Measurements from ENCODE around the gene PKN1.

Gene PKN1

DNA sequence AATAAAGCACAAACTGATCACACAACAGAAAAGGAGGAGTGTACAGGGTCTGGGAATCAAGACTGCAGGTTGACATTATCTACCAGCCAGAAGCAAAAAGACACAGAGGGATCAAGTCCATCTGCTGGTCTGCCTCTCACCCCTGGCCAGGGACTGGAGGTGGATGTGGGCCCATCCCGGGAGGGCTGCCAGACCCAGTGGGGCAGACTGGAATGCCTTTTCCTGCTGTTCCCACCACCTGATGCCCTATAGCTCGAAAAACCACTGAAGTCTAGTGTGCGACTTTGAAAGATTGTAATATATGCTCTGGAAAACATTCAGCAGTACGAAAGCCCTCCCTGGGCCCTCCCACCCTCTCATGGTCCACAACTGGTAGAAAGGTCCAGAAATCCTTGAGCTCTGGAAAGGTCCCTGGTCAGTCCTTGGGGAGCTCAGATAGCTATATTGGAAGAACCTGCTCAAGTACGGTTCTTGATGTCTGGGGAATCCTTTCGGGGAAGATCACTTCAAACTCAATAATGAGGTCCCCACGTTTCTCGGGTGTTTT, 82.5 kb downstream of the PKN1 start:
- no peak for DNase-seq (ENCODE audit: low read depth)

DNA sequence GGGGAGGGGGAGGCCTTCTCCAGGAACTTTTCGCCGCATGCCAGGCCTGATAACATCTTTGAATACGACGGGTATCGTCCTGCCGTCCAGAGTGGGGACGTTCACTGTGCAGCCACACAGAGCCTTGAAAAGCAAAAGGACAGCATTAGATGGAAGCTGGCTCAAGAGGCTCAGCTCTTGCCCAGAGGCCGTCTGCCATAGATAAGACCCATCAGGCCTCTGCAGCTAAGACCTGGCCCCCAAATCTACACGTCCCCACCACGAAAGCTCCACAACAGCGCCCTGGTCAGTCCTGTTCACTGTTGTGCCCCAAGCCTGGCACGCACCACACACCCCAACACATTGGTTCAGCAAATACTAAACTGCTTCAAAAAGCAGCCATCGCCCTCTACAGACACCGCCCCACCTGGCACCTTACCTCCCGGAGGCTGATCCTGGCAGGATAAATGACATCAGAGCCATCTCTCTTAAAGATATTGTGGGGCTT, 83.0 kb downstream of the PKN1 start:
- no peak for DNase-seq (ENCODE audit: low read depth)

DNA sequence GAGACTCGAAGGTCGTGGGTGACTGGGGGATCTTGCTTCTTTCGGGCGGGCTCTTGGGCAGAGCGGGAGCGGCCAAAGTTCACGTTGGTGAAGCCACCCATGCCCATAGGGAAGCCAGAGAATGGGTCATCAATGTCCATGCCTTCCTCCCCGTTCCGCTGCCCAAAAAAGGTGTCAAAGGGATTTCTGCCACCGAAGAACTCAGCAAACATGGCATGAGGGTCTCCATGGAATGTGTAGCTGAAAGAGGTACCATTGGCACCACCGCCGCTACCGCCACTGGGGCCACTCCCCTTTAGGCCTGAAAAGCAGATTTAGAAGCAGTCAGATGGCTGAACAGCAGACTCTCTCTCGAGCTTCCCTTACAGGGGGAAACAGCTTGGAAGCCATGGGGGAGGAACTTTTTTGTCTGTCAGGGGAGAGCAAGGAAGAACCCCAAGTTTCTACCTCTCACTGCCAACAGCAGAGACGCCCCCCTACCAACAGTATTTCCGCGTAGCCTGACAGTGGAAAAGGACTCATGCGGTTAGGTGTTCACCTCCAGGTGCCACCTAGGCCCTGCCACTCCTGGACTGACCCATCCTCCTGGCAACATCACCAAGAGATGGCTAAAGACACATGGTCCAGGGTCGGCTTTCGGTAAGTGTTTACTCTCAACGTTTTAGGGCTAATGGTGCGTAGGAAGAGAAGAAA, 83.8 kb downstream of the PKN1 start:
- DNase-seq (ENCODE audit: low read depth), result no peak

DNA sequence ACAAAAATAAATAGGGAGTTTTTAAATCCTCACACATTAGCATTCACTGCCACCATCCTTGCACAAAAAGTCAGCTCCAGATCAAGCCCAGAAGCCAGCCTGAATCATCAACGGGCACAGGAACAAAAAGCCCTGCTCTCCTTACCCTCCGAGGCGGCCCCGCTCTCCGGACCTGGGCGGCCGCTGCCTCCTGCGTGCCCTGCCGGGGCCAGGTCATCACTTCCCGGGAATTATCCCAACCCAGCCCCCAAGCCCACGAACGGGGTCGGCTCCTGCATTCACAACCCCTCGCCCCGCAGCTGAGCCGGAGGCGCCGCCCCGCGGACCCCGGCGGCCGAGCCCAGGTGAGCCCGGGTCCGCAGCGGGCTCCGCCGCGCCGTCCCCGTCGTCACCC, 84.3 kb downstream of the PKN1 start:
- no peak for DNase-seq (ENCODE audit: low read depth)

DNA sequence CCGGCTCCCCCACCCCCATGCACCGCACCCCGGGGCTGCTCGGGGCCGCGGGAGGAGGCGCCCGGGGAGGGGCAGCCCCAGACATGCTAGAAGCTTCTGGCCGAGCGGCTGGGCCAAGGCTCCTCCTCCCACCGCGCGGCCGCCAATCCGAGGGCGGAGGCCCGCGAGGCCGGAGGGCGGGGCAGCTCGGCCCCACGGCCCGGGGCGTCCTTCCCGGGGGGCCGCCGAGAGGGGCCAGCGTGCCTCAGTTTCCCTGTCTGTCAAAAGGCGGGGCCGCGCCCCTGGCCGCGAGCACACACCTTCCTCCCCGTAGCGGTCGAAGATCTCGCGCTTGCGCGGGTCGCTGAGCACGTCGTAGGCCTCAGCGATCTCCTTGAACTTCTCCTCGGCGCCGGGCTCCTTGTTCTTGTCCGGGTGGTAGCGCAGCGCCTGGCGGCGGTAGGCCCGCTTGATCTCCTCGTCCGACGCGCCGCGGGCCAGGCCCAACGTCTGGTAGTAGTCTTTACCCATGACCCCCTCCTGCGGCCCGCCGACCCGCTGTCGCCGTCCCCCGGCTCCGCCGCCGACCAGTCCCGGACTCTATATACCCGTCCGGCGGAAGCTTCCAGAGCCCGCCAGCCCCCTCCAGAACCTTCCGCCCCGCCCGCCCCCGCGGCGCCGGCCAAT, 84.9 kb downstream of the PKN1 start, which contains the start of gene DNAJB1:
Gene DNAJB1 (minus strand): TSS at position 558 of the 666 bp plus-strand sequence. CDS start 48 bp downstream, at position 510.
- DNase-seq (ENCODE audit: low read depth), result no peak

DNA sequence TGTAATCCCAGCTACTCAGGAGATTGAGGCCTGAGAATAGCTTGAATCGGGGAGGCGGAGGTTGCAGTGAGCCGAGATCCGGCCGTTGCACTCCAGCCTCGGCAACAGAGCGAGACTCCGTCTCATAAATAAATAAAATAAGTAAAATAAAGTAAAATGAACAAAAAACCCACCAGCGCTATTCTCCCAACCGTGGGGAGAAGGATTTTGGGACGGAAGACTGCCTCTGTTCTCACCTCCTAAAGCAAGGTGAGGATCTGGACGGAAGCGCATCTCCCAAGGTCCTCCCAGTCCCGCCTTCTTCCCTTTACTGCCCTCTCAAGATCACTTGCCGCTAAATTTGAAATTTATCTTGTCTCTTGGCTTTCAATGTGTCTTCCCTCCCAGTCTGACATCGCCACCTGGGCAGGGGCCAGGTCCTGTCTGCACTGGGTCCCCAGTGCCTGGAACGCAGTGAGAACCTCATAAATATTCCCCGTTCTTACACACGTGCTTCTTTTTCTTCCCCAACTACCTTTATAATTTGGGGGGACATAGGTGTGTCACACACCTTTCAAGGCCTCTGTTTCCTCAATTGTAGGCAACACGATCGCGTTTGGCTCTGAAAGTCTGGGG, 86.2 kb downstream of the PKN1 start:
- DNase-seq (ENCODE audit: low read depth), result no peak

DNA sequence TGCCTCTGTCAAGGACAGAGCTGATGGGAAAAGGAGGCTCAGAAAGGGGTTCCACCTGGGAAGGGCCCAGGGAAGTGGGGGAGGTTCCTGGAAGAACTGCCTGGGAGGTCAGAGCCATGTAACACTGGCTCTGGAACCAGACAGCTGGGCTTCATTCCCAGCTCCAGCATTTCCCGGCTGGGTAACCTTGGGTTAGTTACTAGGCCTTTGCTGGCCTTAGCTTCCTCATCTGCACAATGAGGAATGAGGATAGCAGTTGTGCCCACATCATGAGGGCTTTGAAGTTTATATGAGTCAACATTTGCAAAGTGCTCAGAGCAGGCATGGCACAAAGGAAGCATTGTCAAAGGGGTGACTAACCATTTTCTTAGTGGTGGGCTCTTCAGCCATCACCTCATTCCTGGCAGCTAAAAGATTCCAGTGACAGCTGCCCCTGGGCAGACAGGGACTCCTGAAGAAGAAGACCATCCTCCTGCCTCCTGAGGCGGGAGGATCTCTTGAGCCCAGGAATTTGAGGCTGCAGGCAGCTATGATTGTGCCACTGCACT, 86.8 kb downstream of the PKN1 start:
- no peak for DNase-seq (ENCODE audit: low read depth)

DNA sequence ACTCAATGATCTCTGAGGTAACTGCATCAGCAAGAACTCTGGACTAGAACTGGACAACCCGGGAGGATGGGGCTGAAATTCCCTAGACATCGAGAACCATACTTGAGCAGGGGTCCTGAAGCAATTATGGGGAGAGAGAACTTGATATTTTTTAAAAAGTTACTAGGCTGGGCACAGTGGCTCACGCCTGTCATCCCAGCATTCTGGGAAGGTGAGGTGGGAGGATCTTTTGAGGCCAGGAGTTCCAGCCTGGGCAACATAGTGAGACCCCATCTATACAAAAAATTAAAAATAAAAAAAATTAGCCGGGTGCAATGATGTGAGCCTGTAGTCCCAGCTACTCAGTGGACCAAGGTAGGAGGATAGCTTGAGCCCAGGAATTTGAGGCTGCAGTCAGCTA, 87.4 kb downstream of the PKN1 start:
- DNase-seq (ENCODE audit: low read depth), result no peak
